Measurements from ENCODE around the gene PRR23E.

Gene PRR23E

GRCh38 chr3:127183931-127184869 is 8.7 kb upstream of the PRR23E start:
- in situ Hi-C loops (cut with HindIII; ENCODE audit: low sequenced_read_pairs): no loop called here

GRCh38 chr3:127184870-127185216 is 8.1 kb upstream of the PRR23E start:
- in situ Hi-C loops (cut with HindIII; ENCODE audit: low sequenced_read_pairs): no loop called here

GRCh38 chr3:127185268-127185667 is 7.7 kb upstream of the PRR23E start:
- in situ Hi-C loops (cut with HindIII; ENCODE audit: low sequenced_read_pairs): no loop called here

- in situ Hi-C loops (cut with HindIII; ENCODE audit: low sequenced_read_pairs): no loop called here
Observed at GRCh38 chr3:127185962-127186674, 6.8 kb upstream of the PRR23E start.

GRCh38 chr3:127187316-127187715 is 5.6 kb upstream of the PRR23E start:
- in situ Hi-C loops (cut with HindIII; ENCODE audit: low sequenced_read_pairs): no loop called here

- in situ Hi-C loops (cut with HindIII; ENCODE audit: low sequenced_read_pairs): no loop called here
Observed at GRCh38 chr3:127193341-127193740, 410 bp downstream of the PRR23E start.

- in situ Hi-C loops (cut with HindIII; ENCODE audit: low sequenced_read_pairs): no loop called here
Observed at GRCh38 chr3:127193775-127194174, 844 bp downstream of the PRR23E start.

- in situ Hi-C loops (cut with HindIII; ENCODE audit: low sequenced_read_pairs): no loop called here
Observed at GRCh38 chr3:127194601-127195187, 1.8 kb downstream of the PRR23E start.

- in situ Hi-C loops (cut with HindIII; ENCODE audit: low sequenced_read_pairs): no loop called here
Observed at GRCh38 chr3:127195417-127195816, 2.5 kb downstream of the PRR23E start.

GRCh38 chr3:127196002-127196401 is 3.1 kb downstream of the PRR23E start:
- in situ Hi-C loops (cut with HindIII; ENCODE audit: low sequenced_read_pairs): no loop called here

GRCh38 chr3:127196466-127197299 is 3.8 kb downstream of the PRR23E start:
- in situ Hi-C loops (cut with HindIII; ENCODE audit: low sequenced_read_pairs): no loop called here

GRCh38 chr3:127197300-127198189 is 4.6 kb downstream of the PRR23E start:
- in situ Hi-C loops (cut with HindIII; ENCODE audit: low sequenced_read_pairs): no loop called here

GRCh38 chr3:127200086-127200691 is 7.3 kb downstream of the PRR23E start:
- in situ Hi-C loops (cut with HindIII; ENCODE audit: low sequenced_read_pairs): no loop called here

- in situ Hi-C loops (cut with HindIII; ENCODE audit: low sequenced_read_pairs): no loop called here
Observed at GRCh38 chr3:127203024-127203423, 10.1 kb downstream of the PRR23E start.

- in situ Hi-C loops (cut with HindIII; ENCODE audit: low sequenced_read_pairs): no loop called here
Observed at GRCh38 chr3:127204841-127205582, 12.1 kb downstream of the PRR23E start.

- in situ Hi-C loops (cut with HindIII; ENCODE audit: low sequenced_read_pairs): no loop called here
Observed at GRCh38 chr3:127206154-127206553, 13.2 kb downstream of the PRR23E start.

GRCh38 chr3:127206611-127207516 is 13.9 kb downstream of the PRR23E start:
- in situ Hi-C loops (cut with HindIII; ENCODE audit: low sequenced_read_pairs): no loop called here
